Thoracic aorta (tissue), 2 donors: ENCODE data around the gene ENTPD1. TPM values are rescaled to one million over a fixed set of nuclear protein-coding genes. Genes with fewer than 3 reads are reported as not detected.

Experiments used
- ATAC-seq: fragments of 150-250 bp; one replicate; pipeline ENCODE4 v1.8.0; 2017; ENCODE audit warnings: low read depth; ENCODE audit not compliant: insufficient number of reproducible peaks, low FRiP score
- DNase-seq: peaks from one replicate; pipeline ENCODE4 v3.0.0-alpha.2; 2020; ENCODE audit warnings: low spot score
- H3K27ac ChIP-seq, 2 donors: fragments of 200-600 bp; sonication (generic); 1 replicate in 1 of 2; 2 replicates in 1 of 2; pipeline ENCODE4 v1.5.1; 2016; ENCODE audit warnings: mild to moderate bottlenecking in 2 of 2, moderate library complexity in 2 of 2
- H3K27me3 ChIP-seq: fragments of 200-600 bp; sonication (generic); replicated peaks from 2 replicates; pipeline ENCODE4 v1.6.0; 2016; ENCODE audit warnings: mild to moderate bottlenecking; ENCODE audit not compliant: insufficient read depth
- H3K36me3 ChIP-seq: fragments of 200-600 bp; sonication (generic); one replicate; pipeline ENCODE4 v1.5.1; 2016
- H3K4me1 ChIP-seq, 2 donors: fragments of 200-600 bp; sonication (generic); 1 replicate in 1 of 2; 2 replicates in 1 of 2; pipeline versions ENCODE4 v1.5.1 to v1.6.0; 2016; ENCODE audit warnings: low read depth in 2 of 2, mild to moderate bottlenecking in 1 of 2; ENCODE audit not compliant: control insufficient read depth in 1 of 2
- H3K4me3 ChIP-seq: fragments of 200-600 bp; sonication (generic); 2 replicates; pipeline ENCODE4 v1.5.1; 2016; ENCODE audit warnings: mild to moderate bottlenecking
- H3K9me3 ChIP-seq: fragments of 200-600 bp; sonication (generic); 2 replicates; pipeline ENCODE4 v1.5.1; 2016
- CTCF ChIP-seq: fragments of 200-600 bp; sonication (generic); IDR thresholded peaks from one replicate; pipeline ENCODE4 v1.5.1; 2019; ENCODE audit warnings: antibody characterized with exemption
- total RNA-seq, 2 donors: library from RNA; depleted of rRNA; stranded (reverse); fragments of >200 nt; gene quantifications; one replicate each; pipeline versions ENCODE4 v1.1.0 to v1.2.3, GENCODE V29; 2016

ENTPD1 gene
- total RNA-seq, 2 donors from 2014 or later: 32.1 to 63.6 TPM

- TF ChIP-seq CTCF: no peak
These were observed 16.9 kb upstream of the ENTPD1 start for GRCh38 chr10:95739056-95739455.

GRCh38 chr10:95741807-95742467, 14.0 kb upstream of the ENTPD1 start:
- Histone ChIP-seq H3K36me3 (no peaks in the 10 kb centered on the region), H3K27me3 (no peaks in the 10 kb centered on the region), H3K4me3 (peak overlapping the region; percentile 30), H3K9me3 (no peaks in the 10 kb centered on the region), H3K27ac (peak overlapping the region; percentile 38 to 67), H3K4me1 (peaks cover 18 to 26% of the 10 kb centered on the region in 2 donors)
- no peak for DNase-seq
- TF ChIP-seq CTCF: no peak
- peak; percentile 76 for ATAC-seq

More at GRCh38 chr10:95739056-95739455, 16.9 kb upstream of the ENTPD1 start:
- Histone ChIP-seq H3K9me3 (no peaks in the 10 kb centered on the region), H3K36me3 (no peaks in the 10 kb centered on the region), H3K4me1 (peaks cover 18 to 26% of the 10 kb centered on the region in 2 donors), H3K27me3 (no peaks in the 10 kb centered on the region), H3K27ac (no peak overlapping the region), H3K4me3 (no peak overlapping the region)
- no peak for DNase-seq
- no peak for ATAC-seq

DNA sequence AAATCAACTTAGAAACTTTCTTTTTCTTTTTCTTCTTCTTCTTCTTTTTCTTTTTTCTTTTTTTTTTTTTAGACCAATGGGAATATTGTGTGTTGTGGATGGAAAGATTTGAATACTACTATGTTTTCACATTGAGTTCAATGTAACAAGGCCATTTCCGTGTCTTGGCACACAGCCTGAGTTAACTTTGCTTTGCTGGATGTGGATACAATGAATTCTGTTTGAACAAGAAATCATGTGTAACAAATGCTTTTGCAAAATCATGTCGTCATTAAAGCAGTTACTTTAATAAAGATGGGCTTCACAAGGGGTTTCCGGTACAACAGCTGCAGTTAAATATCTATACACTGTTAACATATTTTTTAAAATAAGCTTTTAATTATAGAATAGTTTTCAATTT, 13.5 kb upstream of the ENTPD1 start:
- peak overlapping the region; percentile 30 for H3K4me3 ChIP-seq
- H3K27ac ChIP-seq: peak overlapping the region; percentile 38 to 67

DNA sequence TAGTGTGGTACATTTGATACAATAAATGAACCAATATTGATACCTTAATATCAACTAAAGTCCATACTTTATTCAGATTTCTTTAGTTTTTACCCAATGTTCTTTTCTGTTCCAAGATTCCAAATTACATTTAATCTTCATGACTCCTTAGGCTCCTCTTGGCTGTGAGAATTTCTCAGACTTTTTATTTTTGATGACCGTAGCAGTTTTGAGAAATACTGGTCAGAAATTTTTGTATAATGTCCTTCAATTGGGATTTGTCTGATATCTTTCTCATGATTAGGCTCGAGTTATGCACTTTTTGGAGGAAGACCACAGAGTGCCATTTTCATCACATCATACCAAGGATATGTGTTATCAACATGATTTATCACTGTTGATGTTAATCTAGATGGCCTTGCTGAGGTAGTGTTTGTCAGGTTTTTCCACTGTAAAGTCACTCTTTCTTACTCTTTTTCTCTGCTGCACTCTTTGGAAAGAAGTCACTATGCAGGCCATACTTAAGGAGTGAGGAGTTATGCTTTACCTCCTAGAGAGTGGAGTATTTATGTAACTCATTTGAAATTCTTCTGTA, 12.9 kb upstream of the ENTPD1 start:
- DNase-seq: no peak

More for the DNA sequence above, 13.5 kb upstream of the ENTPD1 start:
- Histone ChIP-seq H3K36me3 (no peaks in the 10 kb centered on the region), H3K4me1 (peaks cover 18 to 26% of the 10 kb centered on the region in 2 donors), H3K9me3 (no peaks in the 10 kb centered on the region), H3K27me3 (no peaks in the 10 kb centered on the region)
- no peak for ATAC-seq
- DNase-seq: no peak
- TF ChIP-seq CTCF: no peak

More for the DNA sequence above, 12.9 kb upstream of the ENTPD1 start:
- no peak for TF ChIP-seq CTCF
- H3K9me3 ChIP-seq: no peaks in the 10 kb centered on the region
- H3K27me3 ChIP-seq: no peaks in the 10 kb centered on the region
- no peak overlapping the region for H3K4me3 ChIP-seq
- H3K4me1 ChIP-seq: peaks cover 18 to 26% of the 10 kb centered on the region in 2 donors
- no peaks in the 10 kb centered on the region for H3K36me3 ChIP-seq
- no peak overlapping the region for H3K27ac ChIP-seq
- ATAC-seq: no peak
